HUDEP-2 (cell line): Measurements from ENCODE around the gene MAN1A1.
"Not testable (repeated sequence)": the region's sequence is repeated elsewhere in the genome, so short reads cannot be mapped to it uniquely, and the experiment has no call there.

ENCODE experiments used
- DNase-seq, 76 experiments: peaks; one replicate each; lab custom pipeline; 2025; ENCODE audit not compliant: unreplicated experiment in 76 of 76; lab: John Stamatoyannopoulos, UW

Gene MAN1A1

DNA sequence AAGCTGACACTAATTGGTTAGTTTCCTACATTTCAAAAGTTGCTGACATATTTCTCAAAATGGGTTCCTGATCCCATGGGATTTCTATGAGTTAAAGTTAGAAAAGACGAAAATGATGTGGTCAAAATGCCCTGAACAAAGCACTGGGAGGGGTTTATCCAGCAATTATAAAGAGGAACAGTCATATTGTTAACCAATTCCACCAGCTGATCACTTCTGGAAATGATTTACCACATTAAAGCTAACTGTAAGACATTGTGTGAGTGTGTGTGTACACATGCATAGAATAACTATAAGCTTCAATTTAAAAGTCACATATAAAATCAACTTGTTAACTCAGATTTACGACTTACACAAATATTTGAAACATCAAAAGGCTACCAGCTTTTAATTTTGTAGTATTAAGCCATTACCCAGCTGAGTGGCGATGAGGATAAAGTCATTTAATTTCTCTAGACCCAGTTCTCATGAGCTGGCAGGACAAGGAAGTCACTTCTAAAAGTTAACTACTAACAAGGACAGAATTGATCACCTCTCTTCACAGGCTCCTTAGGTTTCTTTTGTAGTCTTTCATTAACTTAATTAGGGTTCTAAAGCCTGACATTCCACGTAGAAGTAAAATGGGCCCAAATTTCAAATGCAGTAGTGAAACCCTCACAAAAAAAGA, 40.4 kb downstream of the MAN1A1 start:
- DNase-seq = no peak

DNA sequence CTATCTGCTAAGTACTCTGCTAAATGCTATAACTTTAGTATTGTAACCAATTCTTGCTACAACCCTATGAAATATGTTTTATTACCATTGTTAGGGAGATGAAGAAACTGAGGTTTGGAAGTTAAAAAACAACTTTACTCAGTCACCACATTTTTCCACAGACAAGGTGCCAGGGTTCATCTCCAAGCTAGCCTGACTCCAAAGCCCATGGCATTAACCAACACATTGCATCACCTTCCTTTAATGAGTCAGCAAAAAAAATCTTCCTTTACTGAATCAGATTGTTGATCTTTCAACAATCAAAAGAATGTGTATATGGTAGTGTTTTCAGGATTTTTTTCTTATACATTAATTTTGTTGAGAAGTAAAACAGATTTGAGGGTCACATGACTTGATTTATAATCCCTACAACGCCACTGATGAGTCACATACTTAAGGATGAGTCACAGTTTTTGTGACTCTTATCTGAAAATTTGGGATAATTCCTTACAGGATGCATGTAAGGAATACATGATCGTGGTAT, 41.5 kb downstream of the MAN1A1 start:
- DNase-seq = peak in 4 of 76 experiments; percentile 24 to 41 (median 34)

DNA sequence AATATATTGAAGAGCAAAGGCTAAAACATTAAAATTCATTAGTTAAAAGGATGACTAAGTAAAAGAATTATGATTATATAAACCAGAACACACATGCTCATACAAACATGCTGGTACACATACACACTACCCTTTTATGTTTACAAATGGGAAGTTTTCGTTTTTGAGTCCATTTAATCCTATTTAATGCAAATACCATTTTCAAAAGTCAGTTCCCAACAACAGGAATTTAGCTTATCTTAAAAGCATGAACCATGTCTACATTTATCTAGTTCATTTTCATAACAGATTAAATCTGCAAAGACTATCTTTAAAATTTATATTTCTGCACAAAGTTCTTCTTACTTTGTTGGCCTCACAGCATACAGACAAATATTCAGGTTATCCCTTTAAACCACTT, 42.5 kb downstream of the MAN1A1 start:
- DNase-seq = no peak

DNA sequence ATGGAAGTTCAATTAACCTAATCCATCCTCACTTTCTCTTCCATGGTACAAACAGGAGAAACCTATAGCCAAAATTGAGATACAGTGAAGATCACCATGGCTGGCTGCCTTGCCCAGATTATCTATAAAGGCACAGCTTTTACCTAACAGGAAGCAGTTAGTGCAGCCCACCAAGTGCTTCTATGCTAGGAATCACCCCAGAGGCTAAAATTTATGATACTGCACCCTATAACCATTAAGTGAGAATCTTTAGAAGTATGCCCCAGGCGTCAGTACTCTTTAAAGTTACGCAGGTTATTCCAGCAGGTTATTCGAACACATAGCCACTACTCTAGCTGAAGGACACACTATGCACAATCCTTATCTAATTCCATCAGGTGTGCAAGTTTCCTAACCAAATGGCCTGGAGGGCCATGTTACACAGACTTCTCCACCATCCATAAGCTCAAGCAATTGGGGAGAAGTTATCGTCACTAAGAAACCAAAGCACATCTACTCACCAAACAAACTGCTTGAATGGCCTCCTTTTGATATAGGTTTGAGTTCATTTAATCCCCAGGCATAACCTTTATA, 43.1 kb downstream of the MAN1A1 start:
- DNase-seq = no peak

DNA sequence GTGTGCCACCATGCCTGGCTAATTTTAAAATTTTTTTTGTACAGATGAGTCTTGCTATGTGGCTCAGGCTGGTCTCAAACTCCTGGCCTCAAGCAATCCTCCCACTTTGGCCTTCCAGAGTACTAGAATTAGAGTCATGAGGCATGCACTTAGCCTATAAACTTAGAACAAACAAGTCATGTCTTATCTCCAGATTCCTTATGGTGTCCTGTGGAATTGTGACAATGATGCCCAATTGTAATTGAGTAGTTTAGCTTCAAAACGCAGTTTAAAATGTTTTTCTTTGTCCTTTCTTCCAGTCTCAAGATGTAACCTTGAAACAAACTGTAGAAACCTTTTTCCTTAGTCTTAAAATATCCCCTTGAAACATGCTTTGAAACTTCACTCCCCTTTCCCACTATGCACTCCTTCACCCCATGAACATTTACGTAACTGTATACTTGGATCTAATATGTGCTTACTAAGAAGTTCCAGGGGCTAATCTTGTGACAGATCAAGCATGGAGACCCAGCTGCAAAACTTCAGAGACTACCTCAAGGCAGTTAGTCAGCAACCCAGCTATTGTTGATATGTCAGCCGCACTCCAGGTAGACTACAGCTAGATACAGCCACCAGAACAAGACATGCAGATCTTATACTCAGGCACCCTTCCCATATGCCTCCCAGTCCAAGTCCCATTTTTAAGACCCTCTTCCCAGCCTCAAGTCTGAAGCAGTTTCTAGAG, 46.2 kb downstream of the MAN1A1 start:
- DNase-seq = peak in 1 of 76 experiments; percentile 18

DNA sequence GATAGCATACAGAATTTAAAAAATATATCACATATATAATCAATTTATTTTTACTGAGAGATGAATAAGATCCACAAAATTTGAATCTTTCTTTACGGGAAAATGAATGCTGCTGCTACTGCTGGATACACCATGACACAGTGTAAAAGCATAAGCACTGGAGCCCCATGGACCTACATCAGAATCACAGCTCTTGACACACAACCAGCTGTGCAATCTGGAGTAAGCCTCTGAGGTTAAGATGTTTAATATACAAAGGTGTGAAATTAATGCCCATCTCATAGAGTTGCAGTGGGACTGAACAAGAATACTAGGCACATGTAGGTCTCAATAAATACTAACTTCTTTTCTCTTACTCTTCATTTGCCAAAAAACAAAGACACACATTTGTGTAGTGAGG, 48.1 kb downstream of the MAN1A1 start:
- no peak for DNase-seq

DNA sequence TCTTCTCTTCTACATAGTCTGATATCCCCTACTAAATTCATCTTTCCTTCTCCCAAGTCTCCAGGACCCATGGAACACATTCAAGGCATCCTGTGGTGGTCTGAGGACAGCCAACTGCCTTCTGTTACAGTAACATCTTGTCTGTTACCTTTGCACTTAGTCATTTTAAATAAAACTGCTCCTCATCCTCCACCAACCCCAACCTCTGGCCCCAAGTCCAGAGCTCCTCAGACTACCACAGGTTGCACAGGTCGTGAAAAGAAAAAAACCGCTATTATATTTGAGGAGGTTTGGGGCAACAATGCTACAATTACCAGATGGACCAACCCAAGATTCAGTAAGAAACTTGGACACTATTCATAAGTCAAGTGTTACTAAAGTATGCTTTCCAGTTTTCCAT, 49.9 kb downstream of the MAN1A1 start:
- DNase-seq = no peak

DNA sequence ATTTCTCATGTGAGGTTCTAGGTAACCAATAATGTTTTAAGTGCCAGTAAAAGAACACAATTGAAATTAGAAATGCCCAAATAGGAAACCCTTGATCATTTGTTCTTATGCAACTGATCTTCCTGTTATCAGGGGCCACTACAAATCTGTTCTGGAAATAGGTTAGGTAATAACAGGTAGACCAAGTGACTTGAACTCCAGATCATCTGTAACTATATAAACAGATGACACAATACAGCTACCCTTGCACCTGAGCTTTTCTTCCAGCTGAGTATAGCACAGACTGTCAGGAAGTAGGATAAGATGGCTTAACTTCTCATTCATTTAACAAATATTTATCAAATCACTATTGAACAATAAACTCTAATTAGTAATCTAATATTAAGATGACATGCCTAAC, 52.5 kb downstream of the MAN1A1 start:
- DNase-seq = no peak

DNA sequence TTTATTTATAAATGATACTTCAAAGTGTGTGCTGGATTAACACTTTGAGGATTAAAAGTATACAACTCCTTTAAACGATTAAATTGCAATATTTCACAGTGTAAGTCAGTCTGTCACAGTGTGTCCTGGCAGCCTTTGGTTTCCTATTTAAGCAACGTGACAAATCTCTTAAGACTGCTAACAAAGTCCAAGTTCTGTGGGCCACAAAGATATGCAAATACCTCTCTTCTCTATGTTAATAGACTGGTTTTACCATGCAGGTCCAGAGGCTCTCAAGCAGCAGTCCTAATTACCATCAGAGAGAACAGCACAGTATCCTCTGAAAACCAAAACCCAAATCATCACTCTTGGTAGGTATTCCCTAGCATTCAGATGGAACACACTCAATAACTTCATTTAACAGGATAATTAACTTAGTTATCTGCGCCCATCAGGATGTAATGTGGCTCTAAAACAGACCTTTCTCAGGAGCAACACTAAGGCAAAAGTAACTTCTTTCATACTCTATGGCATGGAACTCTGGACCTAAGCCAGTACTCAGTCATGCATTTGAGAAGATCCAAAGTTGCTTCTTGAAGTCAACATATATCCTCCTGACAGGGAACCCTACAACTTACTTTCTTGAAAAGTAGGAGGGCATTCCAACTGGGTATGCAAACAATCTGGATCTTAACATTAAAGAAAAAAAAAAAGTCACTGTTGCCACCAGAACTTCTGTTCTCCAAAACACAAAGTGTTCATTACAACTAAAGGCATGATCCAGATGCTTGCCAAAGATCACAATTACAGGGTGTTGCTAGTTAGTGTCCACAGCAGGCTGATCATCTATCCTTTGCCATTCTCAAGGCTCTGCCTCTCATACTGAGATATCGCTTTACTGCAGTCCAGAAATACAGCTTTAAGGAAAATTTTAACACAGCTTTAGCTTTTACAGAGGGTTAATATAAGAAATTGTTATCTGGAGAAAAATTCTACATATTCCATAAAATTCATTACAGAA, 53.2 kb downstream of the MAN1A1 start:
- no peak for DNase-seq

DNA sequence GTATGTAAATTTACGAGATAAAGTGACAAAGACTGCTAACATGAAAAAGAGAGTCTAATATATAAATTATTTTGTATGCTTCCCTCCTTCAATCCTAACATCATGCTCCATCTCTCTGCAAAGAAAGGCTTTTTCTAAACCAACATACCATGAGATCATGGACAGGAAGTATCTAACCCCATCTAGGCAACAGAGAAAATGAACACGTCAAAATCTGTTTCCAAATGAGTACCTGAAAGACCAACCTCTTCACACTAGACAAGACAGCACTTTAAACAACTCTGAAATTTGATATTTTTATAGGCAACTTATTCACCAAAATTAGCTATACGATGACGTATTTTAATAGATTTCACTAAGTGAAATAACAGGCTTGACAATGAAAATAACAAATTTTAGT, 54.6 kb downstream of the MAN1A1 start:
- DNase-seq = no peak

DNA sequence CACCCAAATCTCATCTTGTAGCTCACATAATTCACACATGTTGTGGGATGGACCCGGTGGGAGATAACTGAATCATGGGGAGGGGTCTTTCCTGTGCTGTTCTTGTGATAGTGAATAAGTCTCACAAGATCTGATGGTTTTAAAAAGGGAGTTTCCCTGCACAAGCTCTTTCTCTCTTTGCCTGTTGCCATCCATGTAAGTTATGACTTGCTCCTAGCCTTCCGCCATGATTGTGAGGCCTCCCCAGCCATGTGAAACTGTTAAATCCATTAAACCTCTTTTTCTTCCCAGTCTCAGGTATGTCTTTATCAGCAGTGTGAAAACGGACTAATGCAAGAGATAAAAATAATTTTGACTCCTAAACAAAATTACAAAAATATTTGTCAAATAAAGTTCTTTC, 58.5 kb downstream of the MAN1A1 start:
- not testable (repeated sequence) for DNase-seq

DNA sequence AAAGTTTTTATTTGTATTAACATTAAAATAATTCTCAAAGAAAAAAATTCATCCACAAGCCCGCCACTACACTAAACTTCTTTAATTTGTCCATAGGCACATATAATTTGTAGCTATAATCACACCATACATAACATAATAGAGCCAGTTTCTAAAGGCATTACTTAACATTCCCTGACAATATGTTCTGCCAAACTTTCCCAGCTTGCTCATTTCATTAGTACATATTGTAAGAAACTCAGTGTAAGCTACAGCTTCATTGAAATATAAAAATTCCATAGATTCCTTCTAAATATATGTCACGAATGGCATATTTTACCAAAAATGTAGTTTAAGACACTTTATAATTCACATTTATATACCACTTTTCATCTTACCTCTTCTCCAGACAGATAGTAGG, 59.3 kb downstream of the MAN1A1 start:
- no peak for DNase-seq

DNA sequence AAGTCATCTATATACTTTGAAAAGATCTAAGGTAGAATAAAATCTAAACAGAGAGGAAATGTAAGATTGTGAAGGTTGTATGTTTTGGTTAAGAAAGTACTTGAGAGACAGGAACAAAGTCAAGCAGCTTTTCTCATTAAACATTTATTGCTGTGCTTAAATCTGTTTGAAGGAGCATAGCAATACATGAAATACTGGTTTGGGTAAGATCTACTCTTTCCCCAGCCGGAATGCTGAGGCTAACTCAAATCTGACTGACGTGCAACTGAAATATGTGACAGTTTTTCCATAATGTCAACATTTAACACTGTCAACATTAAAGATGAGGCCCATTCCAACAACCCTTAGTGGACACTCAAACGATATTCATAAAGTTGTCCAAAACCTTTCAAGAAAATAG, 59.9 kb downstream of the MAN1A1 start:
- DNase-seq = no peak

DNA sequence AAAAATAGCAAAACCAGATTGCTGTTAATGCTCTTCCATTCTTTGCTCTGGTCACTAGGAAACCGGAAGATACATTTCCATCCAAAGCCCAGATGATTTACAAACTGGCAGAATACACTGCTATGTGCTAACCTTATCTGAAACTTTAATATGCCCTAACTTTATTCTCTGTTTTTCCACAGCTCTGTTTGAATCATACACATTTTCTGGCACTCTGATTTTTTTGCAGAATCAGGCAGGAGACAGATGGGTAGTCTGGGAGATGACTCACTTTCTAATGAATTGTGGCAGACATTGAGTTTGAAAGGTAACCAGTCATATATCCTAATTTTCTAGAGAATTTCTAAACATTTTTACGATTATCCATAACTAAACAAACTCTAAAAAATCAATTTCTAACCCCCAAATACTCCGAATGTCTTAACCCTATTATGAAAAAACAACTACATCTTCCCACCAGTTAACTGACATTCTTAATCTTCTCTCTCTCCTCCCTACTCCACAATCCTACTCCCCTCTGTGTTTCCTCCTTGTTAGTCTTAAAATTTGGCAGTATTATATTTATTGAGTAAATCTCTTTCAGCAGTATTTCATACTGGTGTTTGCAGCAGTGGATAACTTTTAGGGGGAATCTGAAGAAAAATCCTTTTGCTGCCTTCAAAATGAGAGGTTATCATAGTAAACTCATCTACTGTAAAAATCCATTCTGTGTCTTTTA, 63.5 kb downstream of the MAN1A1 start:
- no peak for DNase-seq

DNA sequence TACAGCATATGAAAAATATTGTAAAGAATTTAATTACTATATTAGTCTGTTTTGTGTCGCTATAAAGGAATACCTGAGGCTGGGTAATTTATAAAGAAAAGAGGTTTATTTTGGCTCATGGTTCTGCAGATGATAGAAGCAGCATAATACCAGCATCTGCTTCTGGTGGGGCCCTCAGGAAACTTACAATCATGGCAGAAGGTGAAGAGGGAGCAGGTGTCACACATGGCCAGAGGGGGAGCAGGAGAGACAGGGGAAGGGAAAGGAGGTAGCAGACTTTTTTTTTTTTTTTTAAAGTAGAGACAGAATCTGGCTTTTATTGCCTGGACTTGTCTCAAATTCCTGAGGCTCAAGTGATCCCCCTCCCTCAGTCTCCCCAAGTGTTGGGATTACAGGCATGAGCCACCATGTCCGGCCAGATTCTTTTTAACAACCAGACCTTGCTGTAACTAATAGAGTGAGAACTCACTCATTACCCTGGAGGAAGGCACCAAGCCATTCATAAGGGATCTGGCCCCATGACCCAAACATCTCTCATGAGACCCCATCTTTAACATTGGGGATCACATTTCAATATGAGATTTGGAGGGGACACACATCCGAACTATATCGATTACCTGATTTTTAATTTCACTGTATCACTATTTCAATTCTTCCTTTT, 64.6 kb downstream of the MAN1A1 start:
- DNase-seq = peak in 31 of 76 experiments; percentile 6 to 61 (median 32)

DNA sequence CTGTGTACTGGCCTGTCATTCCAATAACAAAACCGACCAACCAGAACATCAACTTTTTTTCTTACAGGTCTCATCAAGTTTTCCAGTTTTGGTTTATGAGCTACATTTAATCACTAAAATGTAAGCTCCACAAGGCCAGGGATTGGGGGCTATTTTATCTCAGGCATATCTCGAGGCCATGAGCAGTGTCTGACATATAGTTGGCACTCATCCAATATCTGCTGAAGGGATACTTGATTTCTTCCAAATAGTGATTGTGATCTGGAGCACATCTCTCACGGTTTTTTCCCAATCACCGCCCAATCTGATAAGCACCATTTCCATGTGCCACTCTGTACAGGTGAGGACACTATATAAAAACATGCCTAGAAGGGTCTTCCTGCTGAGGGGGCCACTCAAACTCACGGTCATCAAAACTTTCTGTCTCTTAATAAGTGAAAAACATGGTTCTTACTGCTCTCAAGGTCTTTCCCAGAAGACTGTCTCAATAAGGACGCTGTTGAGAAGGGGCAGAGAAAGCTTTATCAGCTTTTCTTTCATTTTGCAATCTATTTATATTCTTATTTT, 65.5 kb downstream of the MAN1A1 start:
- no peak for DNase-seq

DNA sequence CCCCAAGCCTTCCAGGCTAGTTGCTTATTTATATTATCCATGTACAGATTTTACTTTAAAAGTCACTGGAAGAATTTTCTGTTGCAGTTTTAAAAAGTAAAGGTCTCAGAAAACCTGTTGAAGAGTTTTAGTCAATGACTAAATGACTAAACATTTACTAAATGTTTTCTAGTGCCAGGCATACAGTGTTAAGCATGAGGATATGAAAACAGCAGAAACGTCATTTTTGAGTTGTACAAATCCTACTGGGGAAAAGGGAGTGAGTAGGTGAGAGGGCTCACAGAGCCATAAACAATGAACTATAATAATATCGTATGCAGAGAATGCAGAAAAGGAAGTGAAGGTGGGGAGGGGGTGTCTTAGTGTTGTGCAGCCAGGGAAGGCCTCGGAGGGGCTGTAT, 66.3 kb downstream of the MAN1A1 start:
- no peak for DNase-seq

DNA sequence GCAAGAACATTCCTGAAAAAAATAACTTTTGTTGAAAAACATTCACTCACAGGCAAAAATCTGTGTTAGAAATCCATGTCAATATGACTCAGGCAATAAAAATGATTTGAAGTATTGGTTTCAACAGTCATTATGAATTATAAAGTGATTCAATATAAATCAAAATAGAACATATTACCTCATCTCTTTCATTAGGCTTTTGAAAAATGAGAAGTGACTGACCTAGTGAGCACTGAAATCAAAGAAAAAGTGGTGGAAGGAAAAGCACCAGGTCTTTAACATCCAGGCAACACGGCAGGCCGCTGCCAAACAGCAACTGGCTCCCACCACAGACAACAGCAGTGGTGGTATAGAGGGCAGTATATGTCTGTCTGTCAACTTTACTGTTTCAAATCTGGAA, 68.9 kb downstream of the MAN1A1 start:
- no peak for DNase-seq

DNA sequence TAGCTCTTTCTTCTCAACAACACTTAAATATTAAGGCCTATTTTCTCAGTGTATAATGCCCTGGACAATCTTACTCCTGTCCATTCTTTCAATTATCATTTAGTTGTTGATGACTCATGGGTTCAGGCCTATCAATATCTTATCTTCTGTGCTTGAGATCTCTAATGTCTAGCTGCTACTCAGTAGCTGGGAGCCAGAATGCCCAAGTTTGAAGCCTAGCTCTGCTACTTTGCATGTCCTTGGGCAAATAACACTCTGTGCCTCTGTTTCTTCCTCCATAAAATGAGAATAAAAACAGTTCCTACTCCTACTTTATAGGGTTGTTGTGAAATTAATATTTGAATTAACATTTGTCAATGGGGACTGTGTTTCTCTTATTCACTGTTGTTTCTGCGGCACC, 69.5 kb downstream of the MAN1A1 start:
- DNase-seq = peak in 1 of 76 experiments; percentile 11
